GM12878 (cell line): Measurements from ENCODE around the gene SENP7. TPM values are rescaled to one million over a fixed set of nuclear protein-coding genes. Genes with fewer than 3 reads are reported as not detected.

ENCODE experiments used
- ATAC-seq: fragments of 200-7000 bp; cut with Tn5 transposase; 3 replicates; pipeline ENCODE4 v1.9.1; 2020; ENCODE audit warnings: mild to moderate bottlenecking, moderate library complexity
- BruUV-seq: library from RNA; stranded (reverse); fragments of 400-500 nt; replicated peaks from 2 replicates; lab custom pipeline; 2021; lab: Mats Ljungman, UMichigan
- CTCF ChIA-PET: fragments of 300-600 bp; sonication (Branson Sonifier 250); formaldehyde crosslinking; extraction: SDS; loops from one replicate; lab custom pipeline; 2021; ENCODE audit warnings: inconsistent platforms; lab: Yijun Ruan, JAX
- POLR2A ChIA-PET: fragments of 350-600 bp; formaldehyde crosslinking; extraction: SDS; loops from one replicate; lab custom pipeline; 2021; ENCODE audit warnings: inconsistent platforms; lab: Charles Lee
- RAD21 ChIA-PET: fragments of 300-600 bp; sonication (Branson Sonifier 250); formaldehyde crosslinking; loops from one replicate; lab custom pipeline; 2023; ENCODE audit warnings: antibody characterized with exemption; ENCODE audit not compliant: unreplicated experiment; lab: Charles Lee
- SMC1A ChIA-PET: fragments of 300-600 bp; sonication (Branson Sonifier 250); formaldehyde crosslinking; loops from one replicate; lab custom pipeline; 2023; ENCODE audit not compliant: unreplicated experiment, uncharacterized antibody; lab: Charles Lee
- DNase-seq: peaks from one replicate; pipeline ENCODE4 v3.0.0-alpha.2; 2011; ENCODE audit warnings: low read depth, low spot score
- FAIRE-seq: peaks from 3 replicates; lab custom pipeline; 2011; peaks lifted over from hg19 to GRCh38; lab: Jason Lieb, UNC
- H2AFZ ChIP-seq: 2 replicates; pipeline ENCODE4 v1.6.0; 2011; ENCODE audit warnings: low read depth, low read length, control low read depth; ENCODE audit not compliant: control insufficient read depth
- H3K27ac ChIP-seq: 2 replicates; pipeline ENCODE4 v1.5.1; 2011; ENCODE audit warnings: control low read depth; ENCODE audit not compliant: control insufficient read depth, insufficient read depth
- H3K27me3 ChIP-seq, 2 experiments: replicated peaks in 1 of 2; 2 replicates each; pipeline versions ENCODE4 v1.6.0 to v1.6.1; 2011; ENCODE audit warnings: low read length in 1 of 2; ENCODE audit not compliant: control insufficient read depth in 2 of 2, insufficient read depth in 2 of 2
- H3K36me3 ChIP-seq, 2 experiments: 2 replicates each; pipeline ENCODE4 v1.5.1; 2011; ENCODE audit warnings: low read length in 1 of 2; ENCODE audit not compliant: control insufficient read depth in 2 of 2, insufficient read depth in 2 of 2
- H3K4me1 ChIP-seq: 2 replicates; pipeline ENCODE4 v1.6.1; 2011; ENCODE audit warnings: mild to moderate bottlenecking, low read length, moderate library complexity, mixed read lengths; ENCODE audit not compliant: control insufficient read depth, insufficient read depth
- H3K4me2 ChIP-seq: 2 replicates; pipeline ENCODE4 v1.6.0; 2011; ENCODE audit warnings: control low read depth; ENCODE audit not compliant: control insufficient read depth, insufficient read depth
- H3K4me3 ChIP-seq: fragments of 200-600 bp; sonication (generic); 2 replicates; pipeline ENCODE4 v1.5.1; 2016
- H3K79me2 ChIP-seq: 2 replicates; pipeline ENCODE4 v1.6.0; 2011; ENCODE audit warnings: low read length; ENCODE audit not compliant: control insufficient read depth, insufficient read depth
- H3K9ac ChIP-seq: 2 replicates; pipeline ENCODE4 v1.8.0; 2011; ENCODE audit warnings: low read length, control low read depth, mixed read lengths; ENCODE audit not compliant: control insufficient read depth, insufficient read depth
- H3K9me3 ChIP-seq: replicated peaks from 3 replicates; pipeline ENCODE4 v1.5.1; 2011; ENCODE audit warnings: mild to moderate bottlenecking, low read length; ENCODE audit not compliant: control insufficient read depth, insufficient read depth
- H4K20me1 ChIP-seq: 2 replicates; pipeline ENCODE4 v1.6.0; 2011; ENCODE audit not compliant: control insufficient read depth, insufficient read depth
- ASH2L ChIP-seq: fragments of 300-600, 200-600 bp; sonication (generic); IDR thresholded peaks from 2 replicates; pipeline ENCODE4 v1.6.1; 2017; ENCODE audit warnings: low read depth, mild to moderate bottlenecking, borderline replicate concordance
- HSF1 ChIP-seq: fragments of 150-350 bp; IDR thresholded peaks from 2 replicates; pipeline ENCODE4 v1.6.1; 2014; ENCODE audit warnings: mild to moderate bottlenecking, low read depth, low read length
- IKZF1 ChIP-seq: fragments of 450-650 bp; conservative IDR thresholded peaks from 2 replicates; pipeline ENCODE4 v1.6.1; 2017; ENCODE audit warnings: antibody characterized with exemption, mild to moderate bottlenecking
- NKRF ChIP-seq: fragments of 450-650 bp; conservative IDR thresholded peaks from 2 replicates; pipeline ENCODE4 v1.6.1; 2017; ENCODE audit warnings: mild to moderate bottlenecking, moderate library complexity
- PAX5 ChIP-seq: IDR thresholded peaks from 2 replicates; pipeline ENCODE4 v1.6.1; 2011; ENCODE audit warnings: low read depth, low read length, borderline replicate concordance
- POLR2A ChIP-seq: IDR thresholded peaks from 2 replicates; pipeline ENCODE4 v1.6.1; 2011; ENCODE audit warnings: low read depth, mild to moderate bottlenecking, low read length
- SMAD5 ChIP-seq: IDR thresholded peaks from 2 replicates; pipeline ENCODE4 v1.6.1; 2016; ENCODE audit warnings: antibody characterized with exemption, low read depth
- SMARCA5 ChIP-seq: fragments of 450-650 bp; IDR thresholded peaks from 2 replicates; pipeline ENCODE4 v1.6.1; 2017; ENCODE audit warnings: mild to moderate bottlenecking
- TARDBP ChIP-seq: IDR thresholded peaks from 2 replicates; pipeline ENCODE4 v1.6.1; 2016; ENCODE audit warnings: borderline replicate concordance
- USF2 ChIP-seq: IDR thresholded peaks from 2 replicates; pipeline ENCODE4 v1.6.1; 2011; ENCODE audit warnings: low read depth, low read length, improper control_type of control experiment, borderline replicate concordance
- WRNIP1 ChIP-seq: IDR thresholded peaks from 2 replicates; pipeline ENCODE4 v1.6.1; 2011; ENCODE audit warnings: low read depth, low read length, improper control_type of control experiment, borderline replicate concordance
- ZNF687 ChIP-seq: fragments of 450-650 bp; IDR thresholded peaks from 2 replicates; pipeline ENCODE4 v1.6.1; 2017; ENCODE audit warnings: mild to moderate bottlenecking, moderate library complexity
- WGBS: methylation state at CpG from one replicate; pipeline ENCODE4 v1.1.6; 2016; ENCODE audit warnings: low lambda C conversion rate; ENCODE audit not compliant: insufficient replicate concordance, insufficient coverage; ENCODE audit errors: missing lambda C conversion rate; 5-methylcytosine and 5-hydroxymethylcytosine counted together
- in situ Hi-C: fragments of 300-500 bp; cut with MboI; formaldehyde crosslinking; loops from 9 replicates; pipeline ENCODE4 v1.14.3; 2018; ENCODE audit warnings: mixed read lengths
- intact Hi-C: fragments of 100-400 bp; cut with micrococcal nuclease; formaldehyde crosslinking; loops from one replicate; pipeline ENCODE4 v1.14.2; 2022; ENCODE audit not compliant: unreplicated experiment
- polyA plus RNA-seq, 11 experiments: library from polyadenylated mRNA; depleted of rRNA in 4 of 11; unstranded in 6 of 11; stranded (reverse) in 5 of 11; fragments of >200 nt; fragmentation: Nextera tagmentation in 4 of 11; fragmentation: Illumina TruSeq in 1 of 11; extraction: Ambion mirVana in 4 of 11; extraction: Trizol in 1 of 11; gene quantifications; 1 replicate in 1 of 11; 2 replicates in 10 of 11; pipeline versions ENCODE4 v1.2.1 to v1.2.3, GENCODE V29; 2011 to 2016; ENCODE audit warnings: inconsistent platforms in 2 of 11, missing spikeins in 2 of 11, low read depth in 1 of 11
- total RNA-seq, 4 experiments: library from RNA; depleted of rRNA in 3 of 4; stranded (reverse); fragments of >200 nt in 3 of 4; fragmentation: Illumina TruSeq in 1 of 4; extraction: Trizol in 1 of 4; gene quantifications; 2 replicates each; pipeline versions ENCODE4 v1.2.1 to v1.2.3, GENCODE V29; 2013 to 2021

The SENP7 gene
- total and polyA plus RNA-seq, 10 of the 15 experiments (the other 5 are each of a cell fraction or from before 2014, with no cell fraction given), result 2.6 to 14.7 (median 8.3) TPM

- TF ChIP-seq ZNF687 (no peak), ASH2L (no peak), HSF1 (no peak), SMAD5 (no peak)
Observed at GRCh38 chr3:101281521-101282030, 231.4 kb downstream of the SENP7 start (continued).

- H3K9ac ChIP-seq, result no peak overlapping the region
- RAD21 ChIA-PET, result no interaction called here
- DNase-seq (no peak), FAIRE-seq (no peak), ATAC-seq (no peak)
- no peak overlapping the region for H3K4me3 ChIP-seq
- in situ Hi-C loops, result no loop called here
- POLR2A ChIA-PET, result no interaction called here
- intact Hi-C loops, result no loop called here
- WGBS, result 32% methylated on average over 1 of the region's 1 CpG
- no peak overlapping the region for H2AFZ ChIP-seq
- no peak overlapping the region for H3K4me2 ChIP-seq
- SMC1A ChIA-PET, result no interaction called here
- H3K4me1 ChIP-seq, result no peaks in the 10 kb centered on the region
- H3K9me3 ChIP-seq, result no peaks in the 10 kb centered on the region
- H4K20me1 ChIP-seq, result no peaks in the 10 kb centered on the region
- TF ChIP-seq NKRF, result no peak
- no peak for TF ChIP-seq IKZF1
- no peak for TF ChIP-seq TARDBP
- TF ChIP-seq WRNIP1, result no peak
- TF ChIP-seq PAX5, result no peak
- no peak for TF ChIP-seq SMARCA5
- TF ChIP-seq USF2, result no peak
- TF ChIP-seq POLR2A, result no peak
- CTCF ChIA-PET, result no interaction called here
- H3K27ac ChIP-seq, result no peak overlapping the region
- H3K36me3 ChIP-seq, result no peaks in the 10 kb centered on the region
- H3K79me2 ChIP-seq, result no peaks in the 10 kb centered on the region
- BruUV-seq, result no TSS peak
- H3K27me3 ChIP-seq, result no peaks in the 10 kb centered on the region
Observed at GRCh38 chr3:101279765-101280385, 233.1 kb downstream of the SENP7 start.
